Testis (tissue), 2 donors: ENCODE data around the gene POLE.

ENCODE experiments used
- POLR2A ChIP-seq: fragments of 450-650 bp; IDR thresholded peaks from one replicate; pipeline ENCODE4 v1.6.1; 2017; ENCODE audit warnings: antibody characterized with exemption, mild to moderate bottlenecking, moderate library complexity
- TF ChIP-seq, protein P1 (sequence below), 3 experiments: fragments of 450-650 bp in 2 of 3; fragments of 200-600 bp in 1 of 3; sonication (generic) in 1 of 3; IDR thresholded peaks; one replicate each; pipeline ENCODE4 v1.5.1; 2016 to 2019; ENCODE audit warnings: antibody characterized with exemption in 3 of 3, mild to moderate bottlenecking in 2 of 3, moderate library complexity in 1 of 3

DNA sequence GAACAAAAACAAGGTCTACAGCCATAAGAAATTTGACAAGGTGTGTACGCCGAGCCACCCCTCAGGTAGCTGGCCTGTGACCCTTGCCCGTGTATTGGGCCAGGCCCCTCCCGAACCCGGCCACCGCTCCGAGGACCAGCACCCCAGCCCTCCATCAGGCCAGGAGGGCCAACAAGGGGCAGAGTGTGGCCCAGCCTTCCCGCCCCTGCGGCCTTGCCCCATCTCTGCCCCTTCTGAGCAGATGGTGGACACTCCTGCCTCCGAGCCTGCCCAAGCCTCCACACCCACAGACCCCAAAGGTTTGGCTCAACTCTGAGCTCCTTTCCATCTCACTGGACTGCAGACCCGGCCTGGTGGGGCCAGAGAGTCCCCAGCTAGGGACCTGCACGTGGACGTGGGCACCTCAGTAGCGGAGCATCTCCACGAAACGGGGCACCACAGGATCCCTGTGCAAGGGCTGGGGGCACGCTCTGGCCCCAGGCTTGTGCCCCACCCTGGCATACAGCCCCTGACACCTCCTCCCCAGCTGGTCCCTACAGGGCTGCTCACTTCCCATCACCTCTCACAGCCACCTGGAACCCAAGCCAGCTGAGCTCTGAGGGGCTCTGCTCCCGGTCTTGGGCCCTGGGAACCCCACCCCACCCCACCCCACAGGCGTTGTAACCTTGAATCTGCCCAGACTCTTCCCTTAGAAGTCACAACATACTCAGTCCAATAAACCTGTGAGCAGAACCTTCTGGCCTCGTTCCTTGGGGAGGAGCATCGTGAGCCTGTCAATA is 65.3 kb downstream of the POLE start:
- no peak for TF ChIP-seq POLR2A
- TF ChIP-seq, protein P1, sequence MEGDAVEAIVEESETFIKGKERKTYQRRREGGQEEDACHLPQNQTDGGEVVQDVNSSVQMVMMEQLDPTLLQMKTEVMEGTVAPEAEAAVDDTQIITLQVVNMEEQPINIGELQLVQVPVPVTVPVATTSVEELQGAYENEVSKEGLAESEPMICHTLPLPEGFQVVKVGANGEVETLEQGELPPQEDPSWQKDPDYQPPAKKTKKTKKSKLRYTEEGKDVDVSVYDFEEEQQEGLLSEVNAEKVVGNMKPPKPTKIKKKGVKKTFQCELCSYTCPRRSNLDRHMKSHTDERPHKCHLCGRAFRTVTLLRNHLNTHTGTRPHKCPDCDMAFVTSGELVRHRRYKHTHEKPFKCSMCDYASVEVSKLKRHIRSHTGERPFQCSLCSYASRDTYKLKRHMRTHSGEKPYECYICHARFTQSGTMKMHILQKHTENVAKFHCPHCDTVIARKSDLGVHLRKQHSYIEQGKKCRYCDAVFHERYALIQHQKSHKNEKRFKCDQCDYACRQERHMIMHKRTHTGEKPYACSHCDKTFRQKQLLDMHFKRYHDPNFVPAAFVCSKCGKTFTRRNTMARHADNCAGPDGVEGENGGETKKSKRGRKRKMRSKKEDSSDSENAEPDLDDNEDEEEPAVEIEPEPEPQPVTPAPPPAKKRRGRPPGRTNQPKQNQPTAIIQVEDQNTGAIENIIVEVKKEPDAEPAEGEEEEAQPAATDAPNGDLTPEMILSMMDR (IDR thresholded peaks at IDR 0.05): no peak
